Fibroblast of villous mesenchyme (primary cell): Measurements from ENCODE around the gene BCL2A1. TPM values are rescaled to one million over a fixed set of nuclear protein-coding genes. Genes with fewer than 3 reads are reported as not detected.
"Not testable (repeated sequence)": the region's sequence is repeated elsewhere in the genome, so short reads cannot be mapped to it uniquely, and the experiment has no call there.

Experiments
- DNase-seq: peaks from one replicate; pipeline ENCODE4 v3.0.0-alpha.2; 2010; ENCODE audit warnings: low read depth
- H3K4me3 ChIP-seq: 2 replicates; pipeline ENCODE4 v1.5.1; 2011; ENCODE audit warnings: low read depth, mild to moderate bottlenecking, low read length
- CTCF ChIP-seq: IDR thresholded peaks from 2 replicates; pipeline ENCODE4 v1.5.1; 2012; ENCODE audit warnings: low read depth, mild to moderate bottlenecking, low read length; ENCODE audit not compliant: insufficient read depth
- total RNA-seq: library from RNA; depleted of rRNA; stranded (reverse); fragments of >200 nt; gene quantifications from 2 replicates; pipeline ENCODE4 v1.2.3, GENCODE V29; 2012

The BCL2A1 gene
- total RNA-seq, 1 donor = not detected

GRCh38 chr15:79938143-79938542 is 32.9 kb downstream of the BCL2A1 start:
- no peak for DNase-seq
- no peak for TF ChIP-seq CTCF

DNA sequence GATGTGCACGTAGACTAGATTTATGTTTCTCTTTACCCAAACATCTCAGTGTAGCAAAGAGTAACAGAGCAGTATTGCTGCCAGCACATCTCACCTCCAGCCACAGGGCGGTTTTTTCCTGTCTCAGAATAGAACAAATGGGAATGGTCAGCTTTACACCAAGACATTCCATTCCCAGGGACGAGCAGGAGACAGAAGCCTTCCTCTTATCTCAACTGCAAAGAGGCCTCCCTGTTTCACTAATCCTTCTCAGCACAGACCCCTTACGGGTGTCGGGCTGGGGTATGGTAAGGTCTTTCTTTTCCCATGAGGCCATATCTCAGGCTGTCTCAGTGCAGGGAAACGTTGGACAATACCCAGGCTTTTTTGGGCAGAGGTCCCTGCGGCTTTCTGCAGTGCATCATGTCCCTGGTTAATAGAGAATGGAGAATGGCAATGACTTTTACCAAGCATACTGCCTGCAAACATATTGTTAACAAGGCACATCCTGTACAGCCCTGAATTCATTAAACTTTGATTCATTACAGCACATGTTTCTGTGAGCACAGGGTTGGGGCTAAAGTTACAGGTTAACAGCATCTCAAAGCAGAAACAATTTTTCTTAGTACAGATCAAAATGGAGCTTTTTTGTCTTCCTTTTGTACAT is 35.3 kb downstream of the BCL2A1 start:
- not testable (repeated sequence) for H3K4me3 ChIP-seq
- DNase-seq = peak; percentile 67

More at GRCh38 chr15:79938143-79938542, 32.9 kb downstream of the BCL2A1 start:
- no peak overlapping the region for H3K4me3 ChIP-seq

DNA sequence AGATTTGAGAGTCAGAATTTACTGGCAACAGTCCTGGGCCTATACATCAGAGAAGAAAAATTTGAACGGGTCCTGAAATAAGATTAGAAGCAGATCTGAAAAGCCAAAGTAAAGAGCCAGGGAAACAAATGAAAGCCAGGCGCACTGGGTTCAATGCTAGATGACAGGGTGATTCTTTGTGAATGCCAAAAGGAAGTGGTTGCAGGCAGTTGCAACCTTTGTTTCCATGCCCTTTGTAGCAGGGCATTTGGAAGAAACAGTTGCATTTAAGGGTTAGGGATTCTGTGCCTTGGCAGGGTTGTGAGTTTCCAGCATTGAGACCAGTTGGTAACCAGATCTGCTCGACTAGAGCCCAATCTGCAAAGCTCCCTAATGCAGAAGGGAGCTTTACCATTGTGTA is 37.8 kb downstream of the BCL2A1 start:
- TF ChIP-seq CTCF = no peak
- H3K4me3 ChIP-seq = no peak overlapping the region
- no peak for DNase-seq

DNA sequence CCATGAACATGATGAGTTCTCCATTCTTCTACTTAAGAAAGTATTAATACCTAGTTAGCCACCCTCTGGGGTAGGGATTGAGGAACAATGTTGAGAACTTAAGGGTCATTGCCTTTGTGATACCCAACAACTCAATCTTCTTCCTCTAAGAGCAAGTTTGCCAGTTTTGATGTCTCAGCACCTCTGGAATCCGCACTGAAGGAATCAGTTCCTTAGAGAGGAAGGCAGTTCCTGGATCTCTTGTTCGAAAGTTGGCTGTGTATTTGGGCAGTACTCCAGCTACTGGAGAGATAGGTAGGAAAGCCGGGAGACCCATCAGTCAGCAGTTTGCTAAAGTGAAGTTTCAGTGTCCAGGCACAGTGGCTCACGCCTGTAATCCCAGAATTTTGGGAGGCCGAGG is 38.5 kb downstream of the BCL2A1 start:
- DNase-seq = no peak
- no peak for TF ChIP-seq CTCF
- no peak overlapping the region for H3K4me3 ChIP-seq

DNA sequence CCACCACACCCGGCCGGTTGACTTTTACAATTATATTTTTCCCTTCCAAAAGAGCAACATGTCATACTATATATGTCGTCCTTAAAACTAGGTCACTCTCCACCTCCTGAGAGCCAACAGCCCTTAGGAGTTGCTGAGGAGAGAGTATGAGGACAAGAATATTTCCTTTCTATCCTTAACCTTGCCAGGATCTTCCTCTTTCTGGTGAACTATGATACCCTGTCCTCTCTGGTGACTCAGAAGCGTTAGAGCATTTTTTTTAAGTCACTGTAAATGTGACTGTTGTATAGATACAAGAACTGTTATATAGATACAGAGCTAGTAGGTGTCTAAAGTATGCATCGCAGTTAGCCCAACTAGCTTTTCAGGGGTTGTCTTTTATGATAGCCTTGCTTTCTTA is 40.5 kb downstream of the BCL2A1 start:
- TF ChIP-seq CTCF = no peak
- no peak overlapping the region for H3K4me3 ChIP-seq
- DNase-seq = no peak

DNA sequence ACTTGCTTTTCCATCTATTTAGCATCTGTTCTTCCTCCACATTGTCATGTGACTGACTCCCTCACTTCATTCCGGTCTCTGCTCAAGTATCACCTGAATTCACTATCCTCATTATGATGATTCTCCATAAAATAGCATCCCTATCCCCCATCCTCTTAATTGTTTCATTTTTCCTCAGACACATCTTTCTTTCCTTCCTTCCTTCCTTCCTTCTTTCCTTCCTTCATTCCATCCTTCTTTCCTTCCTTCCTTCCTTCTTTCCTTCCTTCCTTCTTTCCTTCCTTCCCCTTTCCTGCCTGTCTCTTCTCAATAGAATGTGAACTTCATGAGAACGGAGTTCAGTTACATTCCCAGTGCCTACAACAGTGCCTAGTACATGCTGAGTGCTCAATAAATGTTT is 41.6 kb downstream of the BCL2A1 start:
- H3K4me3 ChIP-seq = no peak overlapping the region
- no peak for TF ChIP-seq CTCF
- no peak for DNase-seq

DNA sequence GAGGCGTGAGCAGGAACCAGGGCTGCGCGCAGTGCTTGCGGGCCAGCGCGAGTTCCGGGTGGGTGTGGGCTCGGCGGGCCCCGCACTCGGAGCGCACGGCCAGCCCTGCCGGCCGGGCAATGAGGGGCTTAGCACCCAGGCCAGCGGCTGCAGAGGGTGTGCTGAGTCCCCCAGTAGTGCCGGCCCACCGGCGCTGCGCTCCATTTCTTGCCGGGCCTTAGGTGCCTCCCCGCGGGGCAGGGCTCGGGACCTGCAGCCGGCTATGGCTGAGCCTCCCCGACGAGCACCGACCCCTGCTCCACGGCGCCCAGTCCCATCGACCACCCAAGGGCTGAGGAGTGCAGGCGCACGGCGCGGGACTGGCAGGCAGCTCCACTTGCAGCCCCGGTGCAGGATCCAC is 44.9 kb downstream of the BCL2A1 start:
- not testable (repeated sequence) for H3K4me3 ChIP-seq

GRCh38 chr15:79924379-79924778 is 46.6 kb downstream of the BCL2A1 start:
- peak overlapping the region; percentile 92 for H3K4me3 ChIP-seq
- DNase-seq = no peak
- TF ChIP-seq CTCF = no peak

More for the DNA sequence above, 44.9 kb downstream of the BCL2A1 start:
- DNase-seq = not testable (repeated sequence)
